DND-41 (cell line): Measurements from ENCODE around the gene MXD1.

Source experiments
- EZH2 ChIP-seq: IDR thresholded peaks from 3 replicates; pipeline ENCODE4 v1.6.1; 2012; ENCODE audit warnings: borderline replicate concordance, low read depth, mild to moderate bottlenecking, moderate library complexity, low read length, inconsistent platforms; ENCODE audit not compliant: severe bottlenecking
- TF ChIP-seq, protein P1 (sequence below): IDR thresholded peaks from 2 replicates; pipeline ENCODE4 v1.5.1; 2012; ENCODE audit warnings: borderline replicate concordance, low read length, moderate library complexity, mild to moderate bottlenecking; ENCODE audit not compliant: poor library complexity, severe bottlenecking; ENCODE audit errors: extremely low read depth

DNA sequence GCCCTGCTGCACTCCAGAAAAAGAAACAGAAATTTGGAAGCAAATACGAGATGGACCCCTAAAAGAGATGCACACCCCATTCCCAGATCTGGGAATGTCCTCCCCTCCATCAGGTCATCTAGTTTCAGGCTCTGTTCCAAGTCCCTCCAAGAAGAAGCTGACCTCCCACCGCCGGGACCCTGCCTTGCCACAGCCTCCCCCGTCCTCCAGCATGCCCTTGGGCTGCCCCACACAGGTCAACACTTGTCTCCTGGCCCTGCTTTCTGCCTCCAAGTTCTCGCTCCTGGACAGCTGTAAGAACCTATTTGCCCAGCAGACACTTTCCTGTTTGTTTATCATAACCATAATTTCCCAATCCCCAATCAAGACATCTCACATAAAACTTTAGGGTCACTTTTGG, 44.5 kb downstream of the MXD1 start:
- TF ChIP-seq, protein P1, sequence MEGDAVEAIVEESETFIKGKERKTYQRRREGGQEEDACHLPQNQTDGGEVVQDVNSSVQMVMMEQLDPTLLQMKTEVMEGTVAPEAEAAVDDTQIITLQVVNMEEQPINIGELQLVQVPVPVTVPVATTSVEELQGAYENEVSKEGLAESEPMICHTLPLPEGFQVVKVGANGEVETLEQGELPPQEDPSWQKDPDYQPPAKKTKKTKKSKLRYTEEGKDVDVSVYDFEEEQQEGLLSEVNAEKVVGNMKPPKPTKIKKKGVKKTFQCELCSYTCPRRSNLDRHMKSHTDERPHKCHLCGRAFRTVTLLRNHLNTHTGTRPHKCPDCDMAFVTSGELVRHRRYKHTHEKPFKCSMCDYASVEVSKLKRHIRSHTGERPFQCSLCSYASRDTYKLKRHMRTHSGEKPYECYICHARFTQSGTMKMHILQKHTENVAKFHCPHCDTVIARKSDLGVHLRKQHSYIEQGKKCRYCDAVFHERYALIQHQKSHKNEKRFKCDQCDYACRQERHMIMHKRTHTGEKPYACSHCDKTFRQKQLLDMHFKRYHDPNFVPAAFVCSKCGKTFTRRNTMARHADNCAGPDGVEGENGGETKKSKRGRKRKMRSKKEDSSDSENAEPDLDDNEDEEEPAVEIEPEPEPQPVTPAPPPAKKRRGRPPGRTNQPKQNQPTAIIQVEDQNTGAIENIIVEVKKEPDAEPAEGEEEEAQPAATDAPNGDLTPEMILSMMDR: no peak
- no peak for TF ChIP-seq EZH2
